ENCODE results near the gene THRAP3.

Gene THRAP3

GRCh38 chr1:36309397-36309796 is 85.2 kb downstream of the THRAP3 start:
- no peaks in the 10 kb centered on the region; the same call in none of the 2 replicates for H3K36me3 ChIP-seq (ENCODE audit: insufficient read depth, low read length)
- H3K79me2 ChIP-seq (ENCODE audit: insufficient read depth, low read length): no peaks in the 10 kb centered on the region
- peaks cover 23% of the 10 kb centered on the region for H3K4me1 ChIP-seq (ENCODE audit: insufficient read depth, low read length)
- H4K20me1 ChIP-seq (ENCODE audit: insufficient read depth, low read length): 0 out of 2 replicates have a peak, but pooled peaks cover 3% of the 10 kb centered on the region
- ATAC-seq (ENCODE audit: insufficient read depth, low read depth): no peak
- H3K27ac ChIP-seq (ENCODE audit: low read length): no peak overlapping the region
- H3K4me2 ChIP-seq (ENCODE audit: insufficient read depth, low read length): no peak overlapping the region
- no peak for DNase-seq
- no peak overlapping the region for H3K9ac ChIP-seq (ENCODE audit: low read depth, low read length)
- H2AFZ ChIP-seq (ENCODE audit: low read depth, low read length): no peak overlapping the region
- H3K4me3 ChIP-seq (ENCODE audit: low read depth in 1 of 2, low read length in 2 of 2): no peak overlapping the region
- no peaks in the 10 kb centered on the region for H3K27me3 ChIP-seq (ENCODE audit: insufficient read depth, low read length, poor library complexity)
- TF ChIP-seq EZH2 (IDR thresholded peaks at IDR 0.05; ENCODE audit: borderline replicate concordance, low read depth, low read length, severe bottlenecking) (no peak), CTCF (IDR thresholded peaks at IDR 0.05; ENCODE audit: borderline replicate concordance, extremely low read depth, low read length, poor library complexity, severe bottlenecking) (no peak)
- no peaks in the 10 kb centered on the region for H3K9me3 ChIP-seq (ENCODE audit: insufficient read depth, low read length, severe bottlenecking)

- Histone ChIP-seq H3K79me2 (ENCODE audit: insufficient read depth, low read length) (no peaks in the 10 kb centered on the region), H3K27ac (ENCODE audit: low read length) (no peak overlapping the region), H3K9ac (ENCODE audit: low read depth, low read length) (no peak overlapping the region), H3K4me3 (ENCODE audit: low read depth in 1 of 2, low read length in 2 of 2) (no peak overlapping the region), H4K20me1 (ENCODE audit: insufficient read depth, low read length) (0 out of 2 replicates have a peak, but pooled peaks cover 2% of the 10 kb centered on the region), H3K27me3 (ENCODE audit: insufficient read depth, low read length, poor library complexity) (no peaks in the 10 kb centered on the region), H3K36me3 (ENCODE audit: insufficient read depth, low read length) (no peaks in the 10 kb centered on the region), H3K9me3 (ENCODE audit: insufficient read depth, low read length, severe bottlenecking) (no peaks in the 10 kb centered on the region), H3K4me1 (ENCODE audit: insufficient read depth, low read length) (peaks cover 16% of the 10 kb centered on the region), H2AFZ (ENCODE audit: low read depth, low read length) (no peak overlapping the region), H3K4me2 (ENCODE audit: insufficient read depth, low read length) (no peak overlapping the region)
- ATAC-seq (ENCODE audit: insufficient read depth, low read depth) (no peak), DNase-seq (no peak)
- TF ChIP-seq CTCF (IDR thresholded peaks at IDR 0.05; ENCODE audit: borderline replicate concordance, extremely low read depth, low read length, poor library complexity, severe bottlenecking): no peak
- TF ChIP-seq EZH2 (IDR thresholded peaks at IDR 0.05; ENCODE audit: borderline replicate concordance, low read depth, low read length, severe bottlenecking): no peak
These were observed 96.1 kb downstream of the THRAP3 start for GRCh38 chr1:36320291-36320761.

GRCh38 chr1:36320767-36321118 is 96.5 kb downstream of the THRAP3 start:
- Histone ChIP-seq H2AFZ (ENCODE audit: low read depth, low read length) (no peak overlapping the region), H3K79me2 (ENCODE audit: insufficient read depth, low read length) (no peaks in the 10 kb centered on the region), H4K20me1 (ENCODE audit: insufficient read depth, low read length) (0 out of 2 replicates have a peak, but pooled peaks cover 2% of the 10 kb centered on the region), H3K4me2 (ENCODE audit: insufficient read depth, low read length) (no peak overlapping the region), H3K4me3 (ENCODE audit: low read depth in 1 of 2, low read length in 2 of 2) (no peak overlapping the region), H3K9ac (ENCODE audit: low read depth, low read length) (no peak overlapping the region), H3K9me3 (ENCODE audit: insufficient read depth, low read length, severe bottlenecking) (no peaks in the 10 kb centered on the region), H3K36me3 (ENCODE audit: insufficient read depth, low read length) (no peaks in the 10 kb centered on the region), H3K27ac (ENCODE audit: low read length) (no peak overlapping the region), H3K4me1 (ENCODE audit: insufficient read depth, low read length) (peaks cover 16% of the 10 kb centered on the region), H3K27me3 (ENCODE audit: insufficient read depth, low read length, poor library complexity) (no peaks in the 10 kb centered on the region)
- ATAC-seq (ENCODE audit: insufficient read depth, low read depth) (no peak), DNase-seq (no peak)
- TF ChIP-seq CTCF (IDR thresholded peaks at IDR 0.05; ENCODE audit: borderline replicate concordance, extremely low read depth, low read length, poor library complexity, severe bottlenecking): no peak
- no peak for TF ChIP-seq EZH2 (IDR thresholded peaks at IDR 0.05; ENCODE audit: borderline replicate concordance, low read depth, low read length, severe bottlenecking)
